Keratinocyte (primary cell): Measurements from ENCODE around the gene RAPGEF4.

Source experiments
- EZH2 ChIP-seq: IDR thresholded peaks from one replicate; pipeline ENCODE4 v1.6.1; 2012; ENCODE audit warnings: inconsistent platforms, mild to moderate bottlenecking, low read length, moderate library complexity
- TF ChIP-seq, protein P1 (sequence below), 3 experiments: IDR thresholded peaks in 1 of 3; conservative IDR thresholded peaks in 1 of 3; optimal IDR thresholded peaks in 1 of 3; 2 replicates in 2 of 3; 3 replicates in 1 of 3; pipeline versions ENCODE3 to v1.5.1; 2011; ENCODE audit warnings: low read length in 3 of 3, mild to moderate bottlenecking in 3 of 3, moderate library complexity in 2 of 3, control low read depth in 1 of 3, inconsistent platforms in 1 of 3; ENCODE audit not compliant: insufficient read depth in 2 of 3; ENCODE audit errors: extremely low read depth in 1 of 3

GRCh38 chr2:173048897-173049661 is 313.4 kb downstream of the RAPGEF4 start:
- TF ChIP-seq, protein P1, sequence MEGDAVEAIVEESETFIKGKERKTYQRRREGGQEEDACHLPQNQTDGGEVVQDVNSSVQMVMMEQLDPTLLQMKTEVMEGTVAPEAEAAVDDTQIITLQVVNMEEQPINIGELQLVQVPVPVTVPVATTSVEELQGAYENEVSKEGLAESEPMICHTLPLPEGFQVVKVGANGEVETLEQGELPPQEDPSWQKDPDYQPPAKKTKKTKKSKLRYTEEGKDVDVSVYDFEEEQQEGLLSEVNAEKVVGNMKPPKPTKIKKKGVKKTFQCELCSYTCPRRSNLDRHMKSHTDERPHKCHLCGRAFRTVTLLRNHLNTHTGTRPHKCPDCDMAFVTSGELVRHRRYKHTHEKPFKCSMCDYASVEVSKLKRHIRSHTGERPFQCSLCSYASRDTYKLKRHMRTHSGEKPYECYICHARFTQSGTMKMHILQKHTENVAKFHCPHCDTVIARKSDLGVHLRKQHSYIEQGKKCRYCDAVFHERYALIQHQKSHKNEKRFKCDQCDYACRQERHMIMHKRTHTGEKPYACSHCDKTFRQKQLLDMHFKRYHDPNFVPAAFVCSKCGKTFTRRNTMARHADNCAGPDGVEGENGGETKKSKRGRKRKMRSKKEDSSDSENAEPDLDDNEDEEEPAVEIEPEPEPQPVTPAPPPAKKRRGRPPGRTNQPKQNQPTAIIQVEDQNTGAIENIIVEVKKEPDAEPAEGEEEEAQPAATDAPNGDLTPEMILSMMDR (optimal IDR thresholded peaks at IDR 0.05 in 1 of 3, IDR thresholded peaks at IDR 0.05 in 1 of 3, conservative IDR thresholded peaks at IDR 0.05 in 1 of 3; ENCODE audit: extremely low read depth in 1 of 3, insufficient read depth in 2 of 3, low read length in 3 of 3) = no peak
- no peak for TF ChIP-seq EZH2
